Activated CD4-positive, alpha-beta T cell treated with anti-CD3 and anti-CD28 coated beads, Interleukin-2, amount 50 U/mL, for 1 hour (primary cell): ENCODE results near the gene PFDN4.
"Not testable (repeated sequence)": the region's sequence is repeated elsewhere in the genome, so short reads cannot be mapped to it uniquely, and the experiment has no call there.

Source experiments
- DNase-seq: peaks from one replicate; pipeline ENCODE4 v3.0.0-alpha.2; 2020

The PFDN4 gene

GRCh38 chr20:54201268-54201846, 6.5 kb upstream of the PFDN4 start:
- no peak for DNase-seq

GRCh38 chr20:54203281-54203680, 4.6 kb upstream of the PFDN4 start:
- no peak for DNase-seq

DNA sequence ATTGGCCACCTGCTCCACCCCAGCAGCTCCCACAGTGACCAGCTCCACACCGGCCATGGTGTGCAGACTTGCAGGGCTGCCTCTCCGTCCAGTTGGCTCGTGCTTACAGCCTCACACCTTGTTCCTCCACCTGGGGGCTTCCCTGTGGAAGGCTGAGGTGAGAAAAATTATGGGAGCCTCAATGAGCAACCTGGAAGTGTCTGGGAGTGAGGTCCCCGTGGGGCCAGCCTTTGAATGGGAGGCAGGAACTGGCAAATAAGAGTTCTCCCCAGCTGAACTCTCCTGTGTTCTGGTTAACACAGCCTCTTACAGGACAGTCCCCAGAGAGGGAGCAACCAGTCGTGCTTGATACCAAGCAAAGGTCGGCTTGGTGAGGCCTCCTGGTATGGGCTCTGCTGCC, 3.8 kb upstream of the PFDN4 start:
- no peak for DNase-seq

DNA sequence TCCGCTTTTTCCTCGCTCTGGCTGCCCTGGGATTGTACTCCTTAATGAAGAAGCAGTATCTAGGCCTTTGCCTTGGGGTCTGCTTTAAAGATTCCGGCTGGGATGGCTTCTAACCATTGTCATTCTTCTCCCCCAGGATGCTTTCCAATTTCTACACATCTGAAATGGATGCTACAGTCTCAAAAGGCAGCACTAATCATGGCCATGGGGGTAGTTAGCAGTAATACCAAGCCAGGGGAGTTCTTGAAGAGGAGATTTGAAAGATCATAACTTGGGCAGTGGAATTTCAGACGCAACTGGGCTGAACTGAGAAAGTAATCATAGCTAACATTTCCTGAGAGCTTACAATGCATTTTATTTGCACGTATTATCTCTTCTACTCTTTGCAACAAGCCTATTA, 3.4 kb upstream of the PFDN4 start:
- no peak for DNase-seq

DNA sequence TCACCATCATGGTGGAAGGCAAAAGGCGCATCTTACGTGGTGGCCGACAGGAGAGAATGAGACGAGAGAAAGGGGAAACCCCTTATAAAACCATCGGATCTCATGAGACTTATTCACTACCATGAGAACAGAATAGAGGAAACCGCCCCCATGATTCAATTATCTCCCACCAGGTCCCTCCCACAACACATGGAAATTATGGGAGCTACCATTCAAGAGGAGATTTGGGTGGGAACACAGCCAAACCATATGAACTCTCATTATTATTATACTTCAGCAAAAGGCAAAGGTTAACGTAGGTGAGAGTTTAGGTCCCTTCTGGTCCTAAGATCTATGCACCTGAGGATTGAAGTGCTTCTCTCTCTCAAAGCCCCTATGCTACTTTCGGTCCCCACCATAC, 2.4 kb upstream of the PFDN4 start:
- DNase-seq, result no peak

GRCh38 chr20:54207053-54207742, 689 bp upstream of the PFDN4 start:
- DNase-seq, result no peak

GRCh38 chr20:54208548-54209176, 775 bp downstream of the PFDN4 start:
- no peak for DNase-seq

GRCh38 chr20:54209216-54209813, 1.4 kb downstream of the PFDN4 start:
- no peak for DNase-seq

GRCh38 chr20:54212226-54212625, 4.3 kb downstream of the PFDN4 start:
- DNase-seq, result no peak

DNA sequence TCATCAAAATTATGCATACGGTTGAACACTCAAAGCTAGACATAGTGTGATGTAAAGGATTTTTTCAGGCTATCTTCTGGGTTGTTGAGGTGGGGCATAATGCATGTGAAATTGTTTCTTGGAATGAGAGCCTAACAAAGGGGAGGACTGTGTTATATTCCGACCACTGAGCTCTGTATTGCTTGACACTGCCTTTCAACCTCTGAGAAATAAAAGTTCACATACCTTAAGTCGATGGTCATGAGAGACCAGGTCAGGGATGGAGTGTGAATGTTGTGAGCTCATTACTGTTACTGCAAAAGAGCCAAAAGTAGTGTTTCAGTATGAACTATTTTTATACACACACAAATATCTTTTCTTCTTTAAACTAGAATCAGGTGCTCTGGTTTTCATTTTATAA, 5.0 kb downstream of the PFDN4 start:
- no peak for DNase-seq

- DNase-seq, result no peak
These were observed 6.7 kb downstream of the PFDN4 start for GRCh38 chr20:54214566-54214965.

- no peak for DNase-seq
These were observed 7.4 kb downstream of the PFDN4 start for GRCh38 chr20:54215157-54215789.

GRCh38 chr20:54217762-54218161, 9.9 kb downstream of the PFDN4 start:
- no peak for DNase-seq

DNA sequence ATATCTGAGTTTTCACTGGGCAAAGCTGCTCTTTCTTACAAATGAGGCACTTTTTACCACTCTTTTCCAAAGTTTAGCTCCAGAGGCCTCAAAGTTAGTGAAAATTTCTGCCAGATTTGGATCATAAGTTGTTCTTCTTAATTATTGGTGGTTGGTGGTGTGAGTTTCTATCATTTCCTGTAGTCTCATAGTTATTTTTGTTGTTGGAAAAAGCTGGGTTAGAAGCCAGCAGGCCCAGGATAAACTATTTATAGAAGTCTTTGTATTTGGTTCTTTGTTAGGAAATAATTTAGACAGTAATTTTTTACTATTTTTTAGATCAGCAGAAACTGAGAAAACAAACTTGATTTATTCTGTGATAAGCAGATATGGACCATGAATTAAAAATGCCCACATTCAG, 10.6 kb downstream of the PFDN4 start:
- DNase-seq, result no peak

DNA sequence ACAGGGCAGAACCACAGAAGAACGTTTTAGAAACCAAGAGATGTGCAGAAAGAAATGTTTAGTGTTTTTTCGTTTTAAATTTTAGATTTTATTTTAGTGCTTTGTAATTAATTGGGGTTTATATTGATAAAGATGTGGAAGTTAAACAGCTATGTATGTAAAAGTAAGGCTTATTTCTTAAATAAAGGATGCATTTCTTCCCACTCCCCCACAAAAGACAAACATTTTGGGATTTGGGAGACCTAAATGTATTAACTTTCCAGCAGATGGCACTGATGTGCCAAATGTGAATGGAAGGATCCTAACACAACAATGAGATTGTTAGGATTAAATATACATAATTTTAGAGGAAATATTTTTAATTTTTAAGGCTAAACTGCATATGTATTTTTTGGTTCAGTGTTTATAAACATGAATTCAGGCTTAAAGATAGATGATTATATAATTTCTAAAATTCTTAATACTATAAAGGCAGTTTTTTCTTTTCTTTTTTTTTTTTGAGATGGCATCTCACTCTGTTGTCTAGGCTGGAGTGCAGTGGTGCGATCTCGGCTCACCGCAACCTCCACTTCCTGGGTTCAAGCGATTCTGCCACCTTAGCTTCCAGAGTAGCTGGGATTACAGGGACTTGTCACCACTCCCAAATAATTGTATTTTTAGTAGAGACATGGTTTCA, 12.0 kb downstream of the PFDN4 start:
- DNase-seq, result no peak

DNA sequence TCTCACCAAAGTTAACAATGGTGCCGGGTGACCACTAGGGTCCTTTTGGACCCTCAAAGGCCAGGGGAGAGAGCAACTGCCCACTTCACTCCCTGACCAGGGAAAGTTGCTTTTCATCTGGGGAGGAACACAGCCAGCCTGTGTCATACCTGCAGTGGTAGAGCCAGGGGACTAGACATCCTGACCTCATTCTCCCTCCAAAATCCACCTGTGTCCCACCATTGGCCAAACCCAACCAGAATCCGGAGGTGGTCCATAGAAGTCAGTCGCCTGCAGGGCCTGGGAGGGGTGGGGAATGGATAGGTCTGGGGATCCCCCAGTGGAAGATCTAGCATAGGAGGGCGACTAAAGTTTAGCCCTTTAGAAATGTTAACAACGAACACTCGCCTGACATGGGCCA, 12.8 kb downstream of the PFDN4 start:
- no peak for DNase-seq

GRCh38 chr20:54221353-54221752, 13.5 kb downstream of the PFDN4 start:
- DNase-seq, result no peak

GRCh38 chr20:54221996-54222890, 14.4 kb downstream of the PFDN4 start:
- DNase-seq, result no peak

DNA sequence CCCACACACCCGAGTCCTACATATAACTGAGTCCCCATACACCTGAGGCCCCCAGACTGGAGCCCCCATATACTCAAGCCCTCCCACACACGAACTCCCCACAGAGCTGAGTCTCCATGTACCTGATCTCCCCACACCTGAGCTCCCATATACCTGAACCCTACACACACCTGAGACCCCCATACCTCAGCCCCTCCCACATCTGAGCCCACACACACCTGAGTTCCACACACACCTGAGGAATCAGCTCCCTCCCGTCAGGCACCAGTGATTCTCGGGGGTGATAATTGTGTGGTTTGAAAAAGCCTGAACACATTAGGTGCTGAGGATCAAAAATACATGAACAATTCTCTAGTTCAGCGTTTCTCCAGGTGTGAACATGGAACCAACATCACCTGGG, 15.4 kb downstream of the PFDN4 start:
- DNase-seq, result no peak

GRCh38 chr20:54223751-54224150, 15.9 kb downstream of the PFDN4 start:
- no peak for DNase-seq

DNA sequence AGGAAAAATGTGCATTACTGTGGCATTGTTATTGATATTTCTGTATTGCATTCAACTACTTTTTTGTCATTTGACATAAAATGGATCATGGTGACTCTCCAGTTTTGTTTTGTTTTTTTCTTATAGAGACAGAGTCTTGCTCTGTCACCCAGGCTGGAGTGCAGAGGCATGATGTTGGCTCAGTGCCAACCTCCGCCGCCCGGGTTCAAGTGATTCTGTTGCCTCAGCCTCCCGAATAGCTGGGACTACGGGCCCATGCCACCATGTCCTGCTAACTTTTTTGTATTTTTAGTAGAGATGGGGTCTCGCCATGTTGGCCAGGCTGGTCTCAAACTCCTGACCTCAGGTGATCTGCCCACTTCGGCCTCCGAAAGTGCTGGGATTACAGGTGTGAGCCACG, 16.8 kb downstream of the PFDN4 start:
- DNase-seq, result not testable (repeated sequence)

DNA sequence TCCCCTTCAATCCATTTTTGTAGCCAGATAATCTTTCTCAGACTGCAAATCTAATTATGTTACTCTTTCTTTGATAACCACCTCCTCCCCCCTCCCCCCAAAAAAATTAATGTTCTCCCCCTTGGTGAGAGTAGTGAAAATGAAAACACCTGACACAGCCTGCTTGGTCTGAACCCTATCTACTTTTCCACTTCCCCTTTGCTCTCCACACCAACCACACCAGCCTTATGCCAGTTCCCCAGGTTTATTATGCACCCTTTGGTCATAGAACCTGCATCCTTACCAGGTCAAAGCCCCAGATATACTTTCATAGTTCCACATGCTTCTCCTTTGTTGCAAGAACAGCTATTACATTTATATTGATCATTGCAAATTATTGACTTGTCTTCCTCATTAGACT, 19.4 kb downstream of the PFDN4 start:
- DNase-seq, result no peak
